ENCODE results near the gene MLC1.
"Not testable (repeated sequence)": the region's sequence is repeated elsewhere in the genome, so short reads cannot be mapped to it uniquely, and the experiment has no call there.

MLC1 gene

GRCh38 chr22:50090412-50090714, 5.1 kb upstream of the MLC1 start:
- no peak for DNase-seq (ENCODE audit: extremely low read depth, low read depth)
- no peak for TF ChIP-seq CTCF (IDR thresholded peaks at IDR 0.05; ENCODE audit: low read depth, low read length, missing control alignments)
- H3K4me3 ChIP-seq (replicated peaks; ENCODE audit: low read depth, low read length): no peak overlapping the region

- no peak for TF ChIP-seq CTCF (IDR thresholded peaks at IDR 0.05; ENCODE audit: low read depth, low read length, missing control alignments)
- no peak within 1 kb of the TSS for H3K4me3 ChIP-seq (replicated peaks; ENCODE audit: low read depth, low read length)
- DNase-seq (ENCODE audit: extremely low read depth, low read depth): no peak
Measured at GRCh38 chr22:50089682-50090411, 4.6 kb upstream of the MLC1 start, which contains the start of gene MOV10L1. Gene MOV10L1, plus strand, starts transcription at chr22:50090006. Its CDS starts 83 bp downstream, at chr22:50090089.

GRCh38 chr22:50089231-50089630, 4.0 kb upstream of the MLC1 start:
- H3K4me3 ChIP-seq (replicated peaks; ENCODE audit: low read depth, low read length): no peak overlapping the region
- no peak for DNase-seq (ENCODE audit: extremely low read depth, low read depth)
- no peak for TF ChIP-seq CTCF (IDR thresholded peaks at IDR 0.05; ENCODE audit: low read depth, low read length, missing control alignments)

GRCh38 chr22:50088096-50088495, 2.9 kb upstream of the MLC1 start:
- H3K4me3 ChIP-seq (replicated peaks; ENCODE audit: low read depth, low read length): no peak overlapping the region
- DNase-seq (ENCODE audit: extremely low read depth, low read depth): no peak
- TF ChIP-seq CTCF (IDR thresholded peaks at IDR 0.05; ENCODE audit: low read depth, low read length, missing control alignments): no peak

GRCh38 chr22:50087646-50088045, 2.4 kb upstream of the MLC1 start:
- H3K4me3 ChIP-seq (replicated peaks; ENCODE audit: low read depth, low read length): no peak overlapping the region
- TF ChIP-seq CTCF (IDR thresholded peaks at IDR 0.05; ENCODE audit: low read depth, low read length, missing control alignments): no peak
- DNase-seq (ENCODE audit: extremely low read depth, low read depth): no peak

- H3K4me3 ChIP-seq (replicated peaks; ENCODE audit: low read depth, low read length); DNase-seq (ENCODE audit: extremely low read depth, low read depth): not testable (repeated sequence)
Measured at GRCh38 chr22:50086975-50087374, 1.7 kb upstream of the MLC1 start.

- no peak overlapping the region for H3K4me3 ChIP-seq (replicated peaks; ENCODE audit: low read depth, low read length)
- TF ChIP-seq CTCF (IDR thresholded peaks at IDR 0.05; ENCODE audit: low read depth, low read length, missing control alignments): no peak
- DNase-seq (ENCODE audit: extremely low read depth, low read depth): no peak
Measured at GRCh38 chr22:50086526-50086925, 1.3 kb upstream of the MLC1 start.

All from HFF-Myc (cell line).